ENCODE measurements around the gene PPRC1. TPM values are rescaled to one million over a fixed set of nuclear protein-coding genes. Genes with fewer than 3 reads are reported as not detected.

PPRC1 gene
- total and polyA plus RNA-seq, 3 donors from 2014 or later, result 27.0 to 49.1 (median 38.7) TPM

DNA sequence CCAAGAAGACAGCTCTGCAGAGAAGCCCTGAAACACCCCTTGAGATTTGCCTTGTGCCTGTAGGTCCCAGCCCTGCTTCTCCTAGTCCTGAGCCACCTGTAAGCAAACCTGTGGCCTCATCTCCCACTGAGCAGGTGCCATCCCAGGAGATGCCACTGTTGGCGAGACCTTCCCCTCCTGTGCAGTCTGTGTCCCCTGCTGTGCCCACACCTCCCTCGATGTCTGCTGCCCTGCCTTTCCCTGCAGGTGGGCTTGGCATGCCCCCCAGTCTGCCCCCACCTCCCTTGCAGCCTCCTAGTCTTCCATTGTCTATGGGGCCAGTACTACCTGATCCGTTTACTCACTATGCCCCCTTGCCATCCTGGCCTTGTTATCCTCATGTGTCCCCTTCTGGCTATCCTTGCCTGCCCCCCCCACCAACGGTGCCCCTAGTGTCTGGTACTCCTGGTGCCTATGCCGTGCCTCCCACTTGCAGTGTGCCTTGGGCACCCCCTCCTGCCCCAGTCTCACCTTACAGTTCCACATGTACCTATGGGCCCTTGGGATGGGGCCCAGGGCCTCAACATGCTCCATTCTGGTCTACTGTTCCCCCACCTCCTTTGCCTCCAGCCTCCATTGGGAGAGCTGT, 8.2 kb downstream of the PPRC1 start:
- DNase-seq, result no peak
- Histone ChIP-seq H3K4me3 (no peak overlapping the region), H3K27me3 (no peaks in the 10 kb centered on the region), H3K27ac (no peak overlapping the region), H3K9me3 (no peaks in the 10 kb centered on the region), H3K36me3 (ENCODE audit: low read depth, missing control alignments) (no peaks in the 10 kb centered on the region), H3K4me1 (no peaks in the 10 kb centered on the region)
- 91 to 94% methylated on average over 5 of the region's 5 CpGs for WGBS, 2 donors
- intact Hi-C loops (cut with DNase I; ENCODE audit: low total_unique reads), result no loop called here
- TF ChIP-seq, protein P1, sequence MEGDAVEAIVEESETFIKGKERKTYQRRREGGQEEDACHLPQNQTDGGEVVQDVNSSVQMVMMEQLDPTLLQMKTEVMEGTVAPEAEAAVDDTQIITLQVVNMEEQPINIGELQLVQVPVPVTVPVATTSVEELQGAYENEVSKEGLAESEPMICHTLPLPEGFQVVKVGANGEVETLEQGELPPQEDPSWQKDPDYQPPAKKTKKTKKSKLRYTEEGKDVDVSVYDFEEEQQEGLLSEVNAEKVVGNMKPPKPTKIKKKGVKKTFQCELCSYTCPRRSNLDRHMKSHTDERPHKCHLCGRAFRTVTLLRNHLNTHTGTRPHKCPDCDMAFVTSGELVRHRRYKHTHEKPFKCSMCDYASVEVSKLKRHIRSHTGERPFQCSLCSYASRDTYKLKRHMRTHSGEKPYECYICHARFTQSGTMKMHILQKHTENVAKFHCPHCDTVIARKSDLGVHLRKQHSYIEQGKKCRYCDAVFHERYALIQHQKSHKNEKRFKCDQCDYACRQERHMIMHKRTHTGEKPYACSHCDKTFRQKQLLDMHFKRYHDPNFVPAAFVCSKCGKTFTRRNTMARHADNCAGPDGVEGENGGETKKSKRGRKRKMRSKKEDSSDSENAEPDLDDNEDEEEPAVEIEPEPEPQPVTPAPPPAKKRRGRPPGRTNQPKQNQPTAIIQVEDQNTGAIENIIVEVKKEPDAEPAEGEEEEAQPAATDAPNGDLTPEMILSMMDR (IDR thresholded peaks at IDR 0.05), result no peak
- no peak for TF ChIP-seq POLR2A (IDR thresholded peaks at IDR 0.05)

DNA sequence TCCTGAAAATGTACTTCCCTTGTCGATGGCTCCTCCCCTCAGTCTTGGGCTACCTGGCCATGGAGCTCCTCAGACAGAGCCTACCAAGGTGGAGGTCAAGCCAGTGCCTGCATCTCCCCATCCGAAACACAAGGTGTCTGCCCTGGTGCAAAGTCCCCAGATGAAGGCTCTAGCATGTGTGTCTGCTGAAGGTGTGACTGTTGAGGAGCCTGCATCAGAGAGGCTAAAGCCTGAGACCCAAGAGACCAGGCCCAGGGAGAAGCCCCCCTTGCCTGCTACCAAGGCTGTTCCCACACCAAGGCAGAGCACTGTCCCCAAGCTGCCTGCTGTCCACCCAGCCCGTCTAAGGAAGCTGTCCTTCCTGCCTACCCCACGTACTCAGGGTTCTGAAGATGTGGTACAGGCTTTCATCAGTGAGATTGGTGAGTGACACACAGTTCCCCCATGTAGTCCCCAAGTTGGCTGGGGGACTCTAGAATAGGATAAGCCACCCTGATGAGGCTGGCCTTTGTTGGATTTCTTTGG, 8.8 kb downstream of the PPRC1 start:
- no peak for DNase-seq
- no peak overlapping the region for H3K4me3 ChIP-seq
- no peaks in the 10 kb centered on the region for H3K4me1 ChIP-seq
- no peaks in the 10 kb centered on the region for H3K9me3 ChIP-seq
- H3K27me3 ChIP-seq, result no peaks in the 10 kb centered on the region
- H3K27ac ChIP-seq, result no peak overlapping the region
- no peaks in the 10 kb centered on the region for H3K36me3 ChIP-seq (ENCODE audit: low read depth, missing control alignments)
- intact Hi-C loops (cut with DNase I; ENCODE audit: low total_unique reads), result no loop called here
- TF ChIP-seq POLR2A (IDR thresholded peaks at IDR 0.05), result no peak
- TF ChIP-seq, protein P1 (IDR thresholded peaks at IDR 0.05), result no peak
- WGBS, 2 donors, result 81 to 88% methylated on average over 3 to 4 of the region's 4 CpGs

DNA sequence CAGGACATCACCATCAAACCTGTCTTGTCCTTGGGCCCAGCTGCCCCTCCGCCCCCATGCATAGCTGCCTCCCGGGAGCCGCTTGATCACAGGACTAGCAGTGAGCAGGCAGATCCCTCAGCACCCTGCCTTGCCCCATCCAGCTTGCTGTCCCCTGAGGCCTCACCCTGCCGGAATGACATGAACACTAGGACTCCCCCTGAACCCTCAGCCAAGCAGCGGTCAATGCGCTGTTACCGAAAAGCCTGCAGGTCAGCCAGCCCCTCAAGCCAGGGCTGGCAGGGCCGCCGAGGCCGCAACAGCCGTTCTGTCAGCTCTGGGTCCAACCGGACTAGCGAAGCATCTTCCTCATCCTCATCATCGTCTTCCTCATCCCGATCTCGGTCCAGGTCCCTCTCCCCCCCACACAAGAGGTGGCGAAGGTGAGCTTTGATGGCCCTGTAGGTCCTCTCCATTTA, 14.2 kb downstream of the PPRC1 start:
- Histone ChIP-seq H3K27me3 (no peaks in the 10 kb centered on the region), H3K36me3 (ENCODE audit: low read depth, missing control alignments) (no peaks in the 10 kb centered on the region), H3K4me1 (peaks cover 5% of the 10 kb centered on the region), H3K9me3 (no peaks in the 10 kb centered on the region), H3K4me3 (no peak overlapping the region), H3K27ac (no peak overlapping the region)
- TF ChIP-seq POLR2A (IDR thresholded peaks at IDR 0.05), result no peak
- TF ChIP-seq, protein P1 (IDR thresholded peaks at IDR 0.05), result no peak
- no peak for DNase-seq
- 78 to 93% methylated on average over 11 to 17 of the region's 17 CpGs for WGBS, 2 donors
- intact Hi-C loops (cut with DNase I; ENCODE audit: low total_unique reads), result no loop called here

DNA sequence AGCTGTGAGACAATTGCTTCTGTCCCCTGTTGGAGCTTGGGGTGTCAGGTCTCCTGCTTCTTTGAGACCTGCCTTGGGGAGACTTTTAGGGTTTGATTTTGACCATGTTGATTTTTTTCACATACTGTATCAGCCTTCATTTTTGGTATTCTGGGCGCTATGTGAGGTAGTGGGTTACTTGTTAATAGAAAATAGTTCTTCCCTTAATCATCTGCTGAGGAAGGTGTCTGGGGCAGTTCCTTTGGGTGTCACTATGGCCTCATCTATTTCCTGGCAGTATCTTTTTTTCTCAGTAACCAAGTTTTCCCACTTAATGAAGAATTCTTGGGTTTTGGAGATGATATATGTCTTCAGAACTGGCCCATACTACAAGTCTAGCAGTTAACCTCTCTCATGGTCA, 14.7 kb downstream of the PPRC1 start:
- no peaks in the 10 kb centered on the region for H3K9me3 ChIP-seq
- H3K27me3 ChIP-seq, result no peaks in the 10 kb centered on the region
- intact Hi-C loops (cut with DNase I; ENCODE audit: low total_unique reads), result no loop called here
- H3K27ac ChIP-seq, result no peak overlapping the region
- H3K4me1 ChIP-seq, result peaks cover 5% of the 10 kb centered on the region
- TF ChIP-seq POLR2A (IDR thresholded peaks at IDR 0.05), result no peak
- TF ChIP-seq, protein P1 (IDR thresholded peaks at IDR 0.05), result no peak
- no peak for DNase-seq
- H3K4me3 ChIP-seq, result no peak overlapping the region
- no peaks in the 10 kb centered on the region for H3K36me3 ChIP-seq (ENCODE audit: low read depth, missing control alignments)
- WGBS, 2 donors, result 89 to 93% methylated on average over 1 of the region's 1 CpG

DNA sequence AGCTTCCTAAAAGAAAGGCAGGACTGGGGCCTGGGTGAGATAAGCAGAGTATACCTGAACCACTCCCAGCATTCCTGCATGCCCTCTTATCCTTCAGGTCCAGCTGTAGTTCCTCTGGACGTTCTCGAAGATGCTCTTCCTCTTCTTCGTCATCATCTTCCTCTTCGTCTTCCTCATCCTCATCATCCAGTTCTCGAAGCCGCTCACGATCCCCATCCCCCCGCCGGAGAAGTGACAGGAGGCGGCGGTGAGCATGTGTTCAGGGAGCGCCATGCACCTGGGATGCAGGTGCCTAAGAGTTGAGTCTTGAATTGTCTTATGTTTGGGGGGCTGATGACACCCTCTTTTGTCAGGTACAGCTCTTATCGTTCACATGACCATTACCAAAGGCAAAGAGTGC, 15.4 kb downstream of the PPRC1 start:
- intact Hi-C loops (cut with DNase I; ENCODE audit: low total_unique reads), result no loop called here
- Histone ChIP-seq H3K4me1 (peaks cover 10% of the 10 kb centered on the region), H3K27me3 (no peaks in the 10 kb centered on the region), H3K4me3 (no peak overlapping the region), H3K36me3 (ENCODE audit: low read depth, missing control alignments) (no peaks in the 10 kb centered on the region), H3K27ac (no peak overlapping the region), H3K9me3 (no peaks in the 10 kb centered on the region)
- no peak for TF ChIP-seq POLR2A (IDR thresholded peaks at IDR 0.05)
- TF ChIP-seq, protein P1 (IDR thresholded peaks at IDR 0.05), result no peak
- no peak for DNase-seq
- WGBS, 2 donors, result 93% methylated on average over 13 of the region's 13 CpGs

All from testis (tissue), 3 donors.